Loucy (cell line): Measurements from ENCODE around the gene SAMD5.

Experiments used
- H2AFZ ChIP-seq: fragments of 200-600 bp; sonication (generic); 2 replicates; pipeline ENCODE4 v1.6.0; 2016; ENCODE audit warnings: antibody characterized with exemption, mild to moderate bottlenecking, low read length, moderate library complexity
- H3F3A ChIP-seq: fragments of 200-600 bp; 2 replicates; pipeline ENCODE4 v1.6.0; 2016; ENCODE audit warnings: antibody characterized with exemption, low read depth, mild to moderate bottlenecking
- H3K27me3 ChIP-seq: fragments of 200-600 bp; sonication (generic); 2 replicates; pipeline ENCODE4 v1.6.1; 2014; ENCODE audit warnings: low read length, mild to moderate bottlenecking; ENCODE audit not compliant: insufficient read depth, poor library complexity, severe bottlenecking
- H3K36me3 ChIP-seq: fragments of 200-600 bp; sonication (generic); 2 replicates; pipeline ENCODE4 v1.6.1; 2016; ENCODE audit warnings: low read length; ENCODE audit not compliant: insufficient read depth
- H3K4me1 ChIP-seq: fragments of 200-600 bp; sonication (generic); 2 replicates; pipeline ENCODE4 v1.5.1; 2014; ENCODE audit warnings: low read length, mild to moderate bottlenecking; ENCODE audit not compliant: insufficient read depth, poor library complexity, severe bottlenecking
- H3K4me2 ChIP-seq: fragments of 200-600 bp; sonication (generic); 2 replicates; pipeline ENCODE4 v1.6.0; 2014; ENCODE audit warnings: antibody characterized with exemption, low read length, low read depth, mild to moderate bottlenecking; ENCODE audit not compliant: poor library complexity, severe bottlenecking
- H3K4me3 ChIP-seq: fragments of 200-600 bp; sonication (generic); 2 replicates; pipeline ENCODE4 v1.5.1; 2014; ENCODE audit warnings: low read length, mild to moderate bottlenecking, mixed read lengths; ENCODE audit not compliant: poor library complexity, severe bottlenecking
- H3K79me2 ChIP-seq: fragments of 200-600 bp; sonication (generic); 2 replicates; pipeline ENCODE4 v1.6.1; 2014; ENCODE audit warnings: low read length; ENCODE audit not compliant: insufficient read depth
- H3K9ac ChIP-seq: fragments of 200-600 bp; sonication (generic); 2 replicates; pipeline ENCODE4 v1.6.0; 2014; ENCODE audit warnings: mild to moderate bottlenecking, low read depth, low read length, moderate library complexity; ENCODE audit not compliant: poor library complexity, severe bottlenecking
- H3K9me2 ChIP-seq: fragments of 200-600 bp; sonication (generic); replicated peaks from 2 replicates; pipeline ENCODE4 v1.6.1; 2016; ENCODE audit warnings: low read depth, low read length, mixed read lengths
- H3K9me3 ChIP-seq: fragments of 200-600 bp; sonication (generic); 2 replicates; pipeline ENCODE4 v1.6.1; 2014; ENCODE audit warnings: mild to moderate bottlenecking, antibody characterized with exemption, low read length, low read depth; ENCODE audit not compliant: insufficient read depth
- H4K20me1 ChIP-seq: fragments of 200-600 bp; sonication (generic); 2 replicates; pipeline ENCODE4 v1.6.0; 2014; ENCODE audit warnings: antibody characterized with exemption, low read length, mild to moderate bottlenecking; ENCODE audit not compliant: insufficient read depth, poor library complexity, severe bottlenecking
- CTCF ChIP-seq: fragments of 200-600 bp; sonication (generic); conservative IDR thresholded peaks from 2 replicates; pipeline ENCODE4 v1.5.1; 2014; ENCODE audit warnings: mild to moderate bottlenecking, antibody characterized with exemption, low read length
- EZH2phosphoT487 ChIP-seq: fragments of 200-600 bp; IDR thresholded peaks from 2 replicates; pipeline ENCODE4 v1.6.1; 2018; ENCODE audit warnings: antibody characterized with exemption, mild to moderate bottlenecking, moderate library complexity, borderline replicate concordance

Gene SAMD5

GRCh38 chr6:147508042-147508865 lies at the start of gene SAMD5:
Gene SAMD5, plus strand, starts transcription at chr6:147508690. Its CDS starts 239 bp downstream, at chr6:147508929.
- Histone ChIP-seq H3K4me1 (no peaks in the 10 kb centered on the region), H3K9me3 (no peaks in the 10 kb centered on the region), H4K20me1 (no peaks in the 10 kb centered on the region), H3K79me2 (no peaks in the 10 kb centered on the region), H3K4me2 (no peak within 1 kb of the TSS), H3K9me2 (no peaks in the 10 kb centered on the region), H3K4me3 (no peak within 1 kb of the TSS), H2AFZ (no peak within 1 kb of the TSS), H3K9ac (no peak within 1 kb of the TSS), H3F3A (no peaks in the 10 kb centered on the region), H3K36me3 (no peaks in the 10 kb centered on the region), H3K27me3 (no peaks in the 10 kb centered on the region)
- TF ChIP-seq EZH2phosphoT487 (no peak), CTCF (no peak)

DNA sequence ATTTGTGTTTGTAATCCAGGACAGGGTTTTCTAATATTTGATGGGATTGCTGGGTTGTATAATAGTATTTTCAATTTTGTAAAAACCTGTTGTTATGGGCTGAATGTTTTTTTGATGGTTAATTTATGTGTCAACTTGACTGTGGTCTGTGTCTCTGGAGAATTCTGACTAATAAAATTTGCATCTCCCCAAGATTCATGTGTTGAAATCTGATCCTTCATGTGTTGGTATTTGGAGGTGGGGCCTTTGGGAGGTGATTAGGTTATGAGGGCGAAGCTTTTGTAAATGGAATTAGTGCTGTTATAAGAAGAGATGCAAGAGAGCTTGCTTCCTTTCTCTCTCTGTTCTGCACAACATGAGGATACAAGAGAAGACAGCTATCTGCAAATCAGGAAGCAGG lies 48.7 kb upstream of the SAMD5 start:
- no peak overlapping the region for H3K4me3 ChIP-seq
- no peaks in the 10 kb centered on the region for H3K27me3 ChIP-seq
- no peaks in the 10 kb centered on the region for H3K9me2 ChIP-seq
- no peak overlapping the region for H3K9ac ChIP-seq
- no peaks in the 10 kb centered on the region for H3F3A ChIP-seq
- no peaks in the 10 kb centered on the region for H3K79me2 ChIP-seq
- H3K36me3 ChIP-seq: no peaks in the 10 kb centered on the region
- H2AFZ ChIP-seq: no peak overlapping the region; the same call in 1 of the 2 replicates
- no peaks in the 10 kb centered on the region for H3K9me3 ChIP-seq
- H3K4me1 ChIP-seq: peaks cover 3% of the 10 kb centered on the region
- no peak overlapping the region for H3K4me2 ChIP-seq
- H4K20me1 ChIP-seq: no peaks in the 10 kb centered on the region
- no peak for TF ChIP-seq CTCF
- no peak for TF ChIP-seq EZH2phosphoT487

DNA sequence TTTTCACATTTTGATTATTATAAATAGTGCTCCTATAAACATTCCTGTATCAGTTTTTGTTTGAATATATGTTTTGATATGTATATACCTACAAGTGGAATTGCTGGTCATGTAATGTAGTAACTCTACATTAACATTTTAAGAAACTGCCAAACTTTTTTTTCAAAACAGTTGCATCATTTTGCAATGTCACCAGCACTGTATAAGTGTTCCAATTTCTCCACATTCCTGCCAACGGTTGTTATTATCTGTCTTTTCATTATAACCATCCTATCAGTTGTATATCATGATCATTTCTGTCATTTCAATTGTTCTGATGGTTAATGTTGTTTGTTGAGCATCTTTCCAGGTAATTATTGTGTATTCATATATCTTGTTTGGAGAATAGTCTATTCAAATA lies 44.8 kb upstream of the SAMD5 start:
- no peaks in the 10 kb centered on the region for H3K9me2 ChIP-seq
- no peak for TF ChIP-seq EZH2phosphoT487
- TF ChIP-seq CTCF: no peak
- no peaks in the 10 kb centered on the region for H3K27me3 ChIP-seq
- H3K36me3 ChIP-seq: no peaks in the 10 kb centered on the region
- no peaks in the 10 kb centered on the region for H4K20me1 ChIP-seq
- H3F3A ChIP-seq: no peaks in the 10 kb centered on the region
- H2AFZ ChIP-seq: no peak overlapping the region
- H3K4me1 ChIP-seq: peaks cover 11% of the 10 kb centered on the region
- no peak overlapping the region for H3K4me3 ChIP-seq
- H3K4me2 ChIP-seq: no peak overlapping the region
- H3K9ac ChIP-seq: no peak overlapping the region
- H3K9me3 ChIP-seq: no peaks in the 10 kb centered on the region
- no peaks in the 10 kb centered on the region for H3K79me2 ChIP-seq
